Keratinocyte (primary cell): ENCODE measurements around the gene GRIK4. TPM values are rescaled to one million over a fixed set of nuclear protein-coding genes. Genes with fewer than 3 reads are reported as not detected.

Experiments
- DNase-seq: peaks from one replicate; pipeline ENCODE4 v3.0.0-alpha.2; 2011; ENCODE audit warnings: low read depth, missing footprints, low spot score
- FAIRE-seq: peaks from 2 replicates; lab custom pipeline; 2011; peaks lifted over from hg19 to GRCh38; lab: Jason Lieb, UNC
- H2AFZ ChIP-seq: 2 replicates; pipeline ENCODE4 v1.6.0; 2012; ENCODE audit warnings: low read length, control low read depth, inconsistent platforms; ENCODE audit not compliant: control insufficient read depth
- H3K27ac ChIP-seq: 2 replicates; pipeline ENCODE4 v1.5.1; 2011; ENCODE audit warnings: low read length; ENCODE audit not compliant: control insufficient read depth, insufficient read depth
- H3K27me3 ChIP-seq: 3 replicates; pipeline ENCODE4 v1.6.0; 2011; ENCODE audit warnings: low read length; ENCODE audit not compliant: control insufficient read depth, insufficient read depth; ENCODE audit errors: extremely low read depth
- H3K36me3 ChIP-seq, 2 experiments: 2 replicates in 1 of 2; 3 replicates in 1 of 2; pipeline ENCODE4 v1.5.1; 2011; ENCODE audit warnings: low read length in 2 of 2, mild to moderate bottlenecking in 1 of 2; ENCODE audit not compliant: control insufficient read depth in 2 of 2, insufficient read depth in 2 of 2; ENCODE audit errors: extremely low read depth in 1 of 2
- H3K4me1 ChIP-seq: 3 replicates; pipeline ENCODE4 v1.5.1; 2011; ENCODE audit warnings: low read length; ENCODE audit not compliant: control insufficient read depth, insufficient read depth; ENCODE audit errors: extremely low read depth
- H3K4me2 ChIP-seq: 3 replicates; pipeline ENCODE4 v1.6.0; 2011; ENCODE audit warnings: low read depth, low read length; ENCODE audit not compliant: control insufficient read depth, insufficient read depth; ENCODE audit errors: extremely low read depth
- H3K4me3 ChIP-seq, 3 experiments: fragments of 200-600 bp in 1 of 3; sonication (generic) in 1 of 3; 2 replicates in 2 of 3; 3 replicates in 1 of 3; pipeline ENCODE4 v1.5.1; 2011 to 2016; ENCODE audit warnings: low read length in 3 of 3, mild to moderate bottlenecking in 3 of 3, control low read depth in 2 of 3, inconsistent platforms in 1 of 3, low read depth in 1 of 3, mixed read lengths in 1 of 3, mixed run types in 1 of 3, moderate library complexity in 1 of 3; ENCODE audit not compliant: control insufficient read depth in 2 of 3, insufficient read depth in 2 of 3; ENCODE audit errors: extremely low read depth in 1 of 3
- H3K79me2 ChIP-seq: 2 replicates; pipeline ENCODE4 v1.6.0; 2012; ENCODE audit warnings: low read length; ENCODE audit not compliant: control insufficient read depth, insufficient read depth
- H3K9ac ChIP-seq: 3 replicates; pipeline ENCODE4 v1.6.0; 2011; ENCODE audit warnings: low read length; ENCODE audit not compliant: control insufficient read depth, insufficient read depth; ENCODE audit errors: extremely low read depth
- H3K9me1 ChIP-seq: 3 replicates; pipeline ENCODE4 v1.6.0; 2011; ENCODE audit warnings: low read length; ENCODE audit not compliant: control insufficient read depth, insufficient read depth; ENCODE audit errors: extremely low read depth
- H3K9me3 ChIP-seq: 2 replicates; pipeline ENCODE4 v1.5.1; 2012; ENCODE audit warnings: low read depth, low read length; ENCODE audit not compliant: control insufficient read depth
- H4K20me1 ChIP-seq: 3 replicates; pipeline ENCODE4 v1.6.0; 2011; ENCODE audit warnings: low read length; ENCODE audit not compliant: control insufficient read depth, insufficient read depth; ENCODE audit errors: extremely low read depth
- EZH2 ChIP-seq: IDR thresholded peaks from one replicate; pipeline ENCODE4 v1.6.1; 2012; ENCODE audit warnings: inconsistent platforms, mild to moderate bottlenecking, low read length, moderate library complexity
- dilution Hi-C: fragments of 300-500 bp; cut with MboI; formaldehyde crosslinking; loops from one replicate; pipeline ENCODE4 v1.7.0; 2020; ENCODE audit warnings: low sequenced_read_pairs; ENCODE audit not compliant: extremely low pct_ligation_motif_present
- polyA plus RNA-seq, 5 experiments: library from polyadenylated mRNA; depleted of rRNA in 3 of 5; stranded (reverse) in 3 of 5; stranded (forward) in 1 of 5; unstranded in 1 of 5; fragments of >200 nt; gene quantifications; 1 replicate in 1 of 5; 2 replicates in 3 of 5; 3 replicates in 1 of 5; pipeline versions ENCODE4 v1.2.1 to v1.2.3, GENCODE V29; 2011 to 2012; ENCODE audit warnings: missing spikeins in 2 of 5, low read depth in 1 of 5, low replicate concordance in 1 of 5
- TF ChIP-seq, protein P1 (sequence below), 3 experiments: IDR thresholded peaks in 1 of 3; conservative IDR thresholded peaks in 1 of 3; optimal IDR thresholded peaks in 1 of 3; 2 replicates in 2 of 3; 3 replicates in 1 of 3; pipeline versions ENCODE3 to v1.5.1; 2011; ENCODE audit warnings: low read length in 3 of 3, mild to moderate bottlenecking in 3 of 3, moderate library complexity in 2 of 3, control low read depth in 1 of 3, inconsistent platforms in 1 of 3; ENCODE audit not compliant: insufficient read depth in 2 of 3; ENCODE audit errors: extremely low read depth in 1 of 3

The GRIK4 gene
- polyA plus RNA-seq, 1 donor (not counting 4 experiments of a cell fraction or from before 2014, with no cell fraction given), result not detected

DNA sequence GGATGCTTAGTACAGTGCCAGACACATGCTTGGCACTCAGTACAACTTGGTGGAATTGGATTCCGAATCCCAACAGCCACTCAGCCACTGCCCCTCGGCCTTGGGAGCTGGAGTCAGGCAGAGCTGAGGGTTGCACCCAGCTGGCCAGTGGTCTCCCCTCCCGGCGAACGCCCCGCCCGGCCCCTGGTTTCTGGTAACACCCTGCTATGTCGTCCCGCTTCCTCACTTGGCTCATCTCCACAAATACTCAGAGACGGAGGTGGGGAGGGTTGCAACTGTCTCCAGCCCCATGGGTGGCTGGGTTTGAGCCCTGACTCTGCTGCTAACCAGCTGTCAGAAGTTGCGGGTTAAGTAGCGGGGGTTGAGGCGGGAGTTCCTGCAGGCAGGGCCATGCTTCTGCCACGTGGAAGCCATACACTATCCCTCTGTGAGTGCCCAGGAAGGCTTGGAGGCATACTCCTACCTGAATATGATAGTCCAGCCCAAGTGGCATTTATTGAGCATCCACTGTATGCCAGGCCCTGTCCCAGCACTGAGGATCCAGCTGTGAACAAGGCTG is 67.1 kb downstream of the GRIK4 start:
- no peak for FAIRE-seq
- dilution Hi-C loops, result no loop called here
- H3K9me3 ChIP-seq, result no peaks in the 10 kb centered on the region

DNA sequence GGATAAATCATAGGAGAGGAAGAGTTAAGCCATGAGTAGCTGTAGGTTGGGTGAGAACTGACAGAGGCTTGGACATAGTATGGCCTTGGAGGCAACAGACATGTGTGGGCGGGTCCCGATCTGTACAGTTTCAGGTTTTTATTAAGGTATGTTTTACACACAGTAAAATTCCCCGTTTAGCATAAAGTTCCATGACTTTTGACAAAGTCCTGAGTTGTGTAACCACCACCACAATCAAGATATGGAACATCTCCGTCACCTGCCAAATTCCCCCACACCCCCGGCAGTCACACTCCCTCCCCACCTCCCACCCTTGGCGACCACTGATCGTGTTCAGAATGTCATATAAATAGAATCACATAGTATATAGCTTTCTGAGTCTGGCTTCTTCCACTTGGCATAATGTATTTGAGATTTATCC is 68.1 kb downstream of the GRIK4 start:
- Histone ChIP-seq H3K9me3 (no peaks in the 10 kb centered on the region), H3K9me1 (no peaks in the 10 kb centered on the region), H3K36me3 (no peaks in the 10 kb centered on the region), H3K4me2 (no peak overlapping the region), H3K4me3 (no peak overlapping the region), H2AFZ (no peak overlapping the region), H3K4me1 (no peaks in the 10 kb centered on the region), H3K27ac (no peak overlapping the region), H3K27me3 (peaks cover 5% of the 10 kb centered on the region), H3K79me2 (no peaks in the 10 kb centered on the region), H3K9ac (no peak overlapping the region), H4K20me1 (no peaks in the 10 kb centered on the region)
- dilution Hi-C loops, result no loop called here
- DNase-seq (no peak), FAIRE-seq (no peak)
- TF ChIP-seq, protein P1, sequence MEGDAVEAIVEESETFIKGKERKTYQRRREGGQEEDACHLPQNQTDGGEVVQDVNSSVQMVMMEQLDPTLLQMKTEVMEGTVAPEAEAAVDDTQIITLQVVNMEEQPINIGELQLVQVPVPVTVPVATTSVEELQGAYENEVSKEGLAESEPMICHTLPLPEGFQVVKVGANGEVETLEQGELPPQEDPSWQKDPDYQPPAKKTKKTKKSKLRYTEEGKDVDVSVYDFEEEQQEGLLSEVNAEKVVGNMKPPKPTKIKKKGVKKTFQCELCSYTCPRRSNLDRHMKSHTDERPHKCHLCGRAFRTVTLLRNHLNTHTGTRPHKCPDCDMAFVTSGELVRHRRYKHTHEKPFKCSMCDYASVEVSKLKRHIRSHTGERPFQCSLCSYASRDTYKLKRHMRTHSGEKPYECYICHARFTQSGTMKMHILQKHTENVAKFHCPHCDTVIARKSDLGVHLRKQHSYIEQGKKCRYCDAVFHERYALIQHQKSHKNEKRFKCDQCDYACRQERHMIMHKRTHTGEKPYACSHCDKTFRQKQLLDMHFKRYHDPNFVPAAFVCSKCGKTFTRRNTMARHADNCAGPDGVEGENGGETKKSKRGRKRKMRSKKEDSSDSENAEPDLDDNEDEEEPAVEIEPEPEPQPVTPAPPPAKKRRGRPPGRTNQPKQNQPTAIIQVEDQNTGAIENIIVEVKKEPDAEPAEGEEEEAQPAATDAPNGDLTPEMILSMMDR (optimal IDR thresholded peaks at IDR 0.05 in 1 of 3, IDR thresholded peaks at IDR 0.05 in 1 of 3, conservative IDR thresholded peaks at IDR 0.05 in 1 of 3; ENCODE audit: extremely low read depth in 1 of 3, insufficient read depth in 2 of 3, low read length in 3 of 3), result no peak
- no peak for TF ChIP-seq EZH2

More for the DNA sequence above, 67.1 kb downstream of the GRIK4 start:
- Histone ChIP-seq H3K79me2 (no peaks in the 10 kb centered on the region), H3K4me2 (no peak overlapping the region), H3K27ac (no peak overlapping the region), H2AFZ (no peak overlapping the region), H3K4me3 (no peak overlapping the region), H4K20me1 (no peaks in the 10 kb centered on the region), H3K9me1 (no peaks in the 10 kb centered on the region), H3K27me3 (peaks cover 5% of the 10 kb centered on the region), H3K4me1 (no peaks in the 10 kb centered on the region), H3K36me3 (no peaks in the 10 kb centered on the region), H3K9ac (no peak overlapping the region)
- no peak for DNase-seq
- TF ChIP-seq, protein P1 (optimal IDR thresholded peaks at IDR 0.05 in 1 of 3, IDR thresholded peaks at IDR 0.05 in 1 of 3, conservative IDR thresholded peaks at IDR 0.05 in 1 of 3; ENCODE audit: extremely low read depth in 1 of 3, insufficient read depth in 2 of 3, low read length in 3 of 3), result no peak
- TF ChIP-seq EZH2, result no peak
